NOMO-1 treated with DMSO at 0.1 percent for 48 hours (cell line): ENCODE data around the gene GDI1.

ENCODE experiments used
- DNase-seq: peaks from one replicate; lab custom pipeline; 2025; ENCODE audit not compliant: unreplicated experiment; lab: John Stamatoyannopoulos, UW

GDI1 gene

DNA sequence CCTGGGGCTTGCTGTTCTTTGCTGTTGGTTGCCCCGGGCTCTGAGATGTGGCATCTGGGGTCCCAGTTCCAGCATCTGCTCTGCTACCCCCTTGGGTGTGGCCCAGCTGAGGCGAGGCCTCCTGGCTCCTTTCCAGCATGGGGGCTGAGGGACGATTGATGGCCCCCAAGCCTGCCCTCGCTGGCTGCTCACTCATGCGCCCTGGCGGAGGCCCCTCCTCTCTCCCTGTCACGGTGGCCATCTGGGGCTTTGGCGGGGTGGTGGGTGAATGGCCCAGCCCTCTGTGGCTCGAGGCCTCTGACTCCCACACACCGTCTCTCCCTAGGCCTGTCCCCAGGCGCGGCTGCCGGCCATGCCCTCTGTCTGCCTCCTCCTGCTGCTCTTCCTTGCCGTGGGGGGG lies 22.9 kb downstream of the GDI1 start:
- DNase-seq, result no peak

DNA sequence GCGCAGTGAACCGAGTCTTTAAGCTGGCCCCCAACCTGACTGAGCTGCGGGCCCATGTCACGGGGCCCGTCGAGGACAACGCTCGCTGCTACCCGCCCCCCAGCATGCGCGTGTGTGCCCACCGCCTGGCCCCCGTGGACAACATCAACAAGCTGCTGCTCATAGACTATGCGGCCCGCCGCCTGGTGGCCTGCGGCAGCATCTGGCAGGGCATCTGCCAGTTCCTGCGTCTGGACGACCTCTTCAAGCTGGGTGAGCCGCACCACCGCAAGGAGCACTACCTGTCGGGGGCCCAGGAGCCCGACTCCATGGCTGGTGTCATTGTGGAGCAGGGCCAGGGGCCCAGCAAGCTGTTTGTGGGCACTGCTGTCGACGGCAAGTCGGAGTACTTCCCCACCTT lies 23.4 kb downstream of the GDI1 start:
- no peak for DNase-seq

DNA sequence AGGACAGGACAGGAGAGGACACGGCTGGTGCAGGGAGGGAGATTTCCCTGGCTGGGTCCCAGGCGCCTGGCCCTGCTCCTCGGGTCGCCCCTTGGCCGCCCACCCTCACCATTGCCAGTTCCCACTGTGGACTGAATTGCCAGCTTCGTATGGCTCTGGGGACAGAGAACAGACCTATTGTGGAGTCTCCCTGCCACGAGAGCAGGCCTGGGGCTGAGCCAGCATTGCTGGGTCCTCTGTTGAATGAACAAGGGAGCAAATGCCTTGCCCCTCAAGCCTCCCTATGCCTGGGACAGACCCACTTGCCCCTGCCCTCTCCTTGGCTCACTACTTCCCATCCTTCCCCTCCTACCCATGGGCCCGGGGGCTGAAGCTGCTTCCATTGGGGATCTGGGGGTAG lies 25.4 kb downstream of the GDI1 start:
- no peak for DNase-seq

DNA sequence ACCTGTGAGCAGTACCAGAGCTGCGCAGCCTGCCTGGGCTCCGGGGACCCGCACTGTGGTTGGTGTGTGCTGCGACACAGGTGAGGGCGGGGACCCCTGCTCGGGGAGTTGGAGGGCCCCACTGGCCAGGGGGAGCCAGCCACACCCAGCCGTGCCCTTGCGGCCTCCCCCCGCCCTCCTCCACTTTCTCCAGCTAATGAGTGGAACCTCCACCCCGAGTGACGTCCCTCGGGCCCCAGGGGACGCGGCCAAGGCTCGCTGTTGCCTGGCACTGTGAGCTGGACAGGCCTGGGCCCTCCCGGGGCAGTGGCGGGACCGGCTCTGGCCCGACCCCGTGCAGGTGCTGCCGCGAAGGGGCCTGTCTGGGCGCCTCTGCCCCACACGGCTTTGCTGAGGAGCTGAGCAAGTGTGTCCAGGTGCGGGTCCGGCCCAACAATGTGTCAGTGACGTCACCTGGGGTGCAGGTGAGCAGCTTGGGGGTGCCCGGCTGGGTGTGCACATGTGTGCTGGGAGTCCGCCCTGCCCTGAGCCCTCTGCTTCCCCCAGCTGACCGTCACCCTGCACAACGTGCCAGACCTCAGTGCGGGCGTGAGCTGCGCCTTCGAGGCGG lies 26.8 kb downstream of the GDI1 start:
- no peak for DNase-seq

DNA sequence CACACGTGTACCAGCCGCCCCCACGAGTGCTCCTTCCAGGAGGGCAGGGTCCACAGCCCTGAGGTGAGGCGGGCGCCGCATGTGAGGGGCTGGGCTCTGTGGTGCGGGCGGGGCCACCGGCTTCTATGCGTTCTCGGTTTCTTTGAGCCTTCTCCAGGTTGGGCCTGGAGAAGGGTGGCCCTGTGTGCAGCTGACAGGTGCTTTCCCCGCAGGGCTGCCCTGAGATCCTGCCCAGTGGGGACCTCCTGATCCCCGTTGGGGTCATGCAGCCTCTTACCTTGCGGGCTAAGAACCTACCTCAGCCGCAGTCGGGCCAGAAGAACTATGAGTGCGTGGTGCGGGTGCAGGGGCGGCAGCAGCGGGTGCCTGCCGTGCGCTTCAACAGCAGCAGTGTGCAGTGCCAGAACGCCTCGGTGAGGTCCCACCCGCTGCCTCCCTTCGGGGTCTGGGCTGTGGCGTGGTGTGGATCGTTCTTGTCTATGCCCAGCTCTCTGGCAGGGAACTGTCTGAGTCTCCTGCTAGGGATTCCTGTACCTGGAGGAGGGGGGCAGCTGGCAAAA lies 27.9 kb downstream of the GDI1 start:
- no peak for DNase-seq

DNA sequence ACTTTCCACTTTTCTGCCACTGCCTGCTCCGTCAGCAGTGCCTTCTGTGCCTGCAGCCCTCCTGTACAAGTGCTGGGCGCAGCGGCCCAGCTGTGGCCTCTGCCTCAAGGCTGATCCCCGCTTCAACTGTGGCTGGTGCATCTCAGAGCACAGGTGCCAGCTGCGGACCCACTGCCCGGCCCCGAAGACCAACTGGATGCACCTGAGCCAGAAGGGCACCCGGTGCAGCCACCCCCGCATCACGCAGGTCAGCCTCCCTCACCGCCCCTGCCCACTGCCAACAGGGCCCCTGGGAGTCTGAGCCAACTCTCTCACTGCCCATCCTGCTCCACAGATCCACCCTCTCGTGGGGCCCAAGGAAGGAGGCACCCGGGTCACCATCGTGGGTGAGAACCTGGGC lies 28.6 kb downstream of the GDI1 start:
- DNase-seq, result no peak

DNA sequence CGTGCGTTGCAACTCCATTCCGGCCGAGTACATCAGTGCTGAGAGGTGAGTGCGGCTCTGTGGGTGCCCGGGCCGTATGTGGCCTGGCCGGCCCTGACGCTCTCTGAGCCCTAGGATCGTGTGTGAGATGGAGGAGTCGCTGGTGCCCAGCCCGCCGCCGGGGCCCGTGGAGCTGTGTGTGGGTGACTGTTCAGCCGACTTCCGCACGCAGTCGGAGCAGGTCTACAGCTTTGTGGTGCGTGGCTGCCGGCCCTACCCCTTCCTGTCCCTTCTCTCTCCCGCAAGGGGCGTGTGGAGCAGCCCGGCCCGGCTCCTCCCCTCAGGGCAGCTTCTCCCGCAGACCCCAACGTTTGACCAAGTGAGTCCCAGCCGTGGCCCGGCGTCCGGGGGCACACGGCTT lies 29.1 kb downstream of the GDI1 start:
- DNase-seq, result no peak

DNA sequence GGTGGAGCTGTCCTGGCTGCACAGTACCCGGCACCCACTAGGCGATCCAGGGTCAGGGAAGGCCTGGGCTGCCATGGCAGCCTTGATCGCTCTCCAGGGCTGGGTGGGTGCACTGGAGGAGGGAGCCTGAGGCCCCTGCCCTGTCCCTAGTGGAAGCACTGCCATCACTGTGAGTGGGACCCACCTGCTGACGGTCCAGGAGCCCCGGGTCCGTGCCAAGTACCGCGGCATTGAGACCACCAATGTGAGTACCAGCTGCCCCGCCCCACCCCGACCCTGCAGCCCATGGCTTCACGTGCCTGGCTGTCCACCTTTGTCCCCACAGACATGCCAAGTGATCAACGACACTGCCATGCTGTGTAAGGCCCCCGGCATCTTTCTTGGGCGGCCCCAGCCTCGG lies 30.0 kb downstream of the GDI1 start:
- no peak for DNase-seq

DNA sequence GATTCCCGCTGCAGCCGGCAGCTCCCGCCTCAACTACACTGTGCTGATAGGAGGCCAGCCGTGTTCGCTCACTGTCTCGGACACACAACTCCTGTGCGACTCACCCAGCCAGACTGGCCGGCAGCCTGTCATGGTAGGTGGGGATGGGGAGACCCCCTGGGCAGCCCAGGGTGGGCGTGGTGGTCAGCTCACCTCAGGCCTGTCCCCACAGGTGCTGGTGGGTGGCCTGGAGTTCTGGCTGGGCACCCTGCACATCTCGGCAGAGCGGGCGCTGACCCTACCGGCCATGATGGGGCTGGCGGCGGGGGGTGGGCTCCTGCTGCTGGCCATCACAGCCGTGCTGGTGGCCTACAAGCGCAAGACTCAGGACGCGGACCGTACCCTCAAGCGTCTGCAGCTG lies 30.6 kb downstream of the GDI1 start:
- no peak for DNase-seq

DNA sequence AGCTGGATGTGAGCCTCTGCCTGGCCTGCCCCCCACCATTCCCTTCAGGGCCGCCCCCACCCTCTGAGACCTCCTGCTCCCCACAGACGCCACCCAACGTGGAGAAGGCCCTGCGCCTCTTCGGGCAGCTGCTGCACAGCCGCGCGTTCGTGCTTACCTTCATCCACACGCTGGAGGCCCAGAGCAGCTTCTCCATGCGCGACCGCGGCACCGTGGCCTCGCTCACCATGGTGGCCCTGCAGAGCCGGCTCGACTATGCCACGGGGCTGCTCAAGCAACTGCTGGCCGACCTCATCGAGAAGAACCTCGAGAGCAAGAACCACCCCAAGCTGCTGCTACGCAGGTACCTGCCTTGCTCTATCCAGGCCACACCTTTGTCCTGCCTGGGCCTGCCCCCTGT lies 31.3 kb downstream of the GDI1 start:
- no peak for DNase-seq

DNA sequence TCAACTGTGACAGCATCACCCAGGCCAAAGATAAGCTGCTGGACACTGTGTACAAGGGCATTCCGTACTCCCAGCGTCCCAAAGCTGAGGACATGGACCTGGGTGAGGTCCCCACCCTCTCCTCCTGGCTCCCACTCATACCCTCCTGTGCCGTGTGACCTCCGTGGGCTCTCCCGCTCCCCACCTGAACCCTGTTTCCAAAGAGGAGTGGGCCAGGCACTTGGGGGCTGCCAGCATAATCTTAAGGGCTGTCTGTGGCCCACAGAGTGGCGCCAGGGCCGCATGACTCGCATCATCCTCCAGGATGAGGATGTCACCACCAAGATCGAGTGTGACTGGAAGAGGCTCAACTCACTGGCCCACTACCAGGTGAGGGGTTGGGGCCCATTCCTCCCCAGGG lies 32.2 kb downstream of the GDI1 start:
- DNase-seq, result no peak

DNA sequence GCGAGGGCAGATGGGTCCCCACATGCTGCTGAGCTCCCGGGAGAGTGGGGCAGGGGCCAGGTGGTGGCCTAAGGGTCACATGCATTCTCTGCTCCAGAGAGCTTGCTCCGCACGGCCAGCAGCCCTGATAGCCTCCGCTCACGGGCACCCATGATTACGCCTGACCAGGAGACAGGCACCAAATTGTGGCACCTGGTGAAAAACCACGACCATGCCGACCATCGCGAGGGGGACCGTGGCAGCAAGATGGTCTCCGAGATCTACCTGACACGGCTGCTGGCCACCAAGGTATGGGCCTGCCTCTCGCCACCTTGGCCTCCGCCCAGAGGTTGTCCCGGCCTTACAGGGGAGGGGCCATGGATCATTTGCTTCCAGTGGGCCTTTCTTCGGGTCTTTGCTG lies 32.9 kb downstream of the GDI1 start:
- no peak for DNase-seq

DNA sequence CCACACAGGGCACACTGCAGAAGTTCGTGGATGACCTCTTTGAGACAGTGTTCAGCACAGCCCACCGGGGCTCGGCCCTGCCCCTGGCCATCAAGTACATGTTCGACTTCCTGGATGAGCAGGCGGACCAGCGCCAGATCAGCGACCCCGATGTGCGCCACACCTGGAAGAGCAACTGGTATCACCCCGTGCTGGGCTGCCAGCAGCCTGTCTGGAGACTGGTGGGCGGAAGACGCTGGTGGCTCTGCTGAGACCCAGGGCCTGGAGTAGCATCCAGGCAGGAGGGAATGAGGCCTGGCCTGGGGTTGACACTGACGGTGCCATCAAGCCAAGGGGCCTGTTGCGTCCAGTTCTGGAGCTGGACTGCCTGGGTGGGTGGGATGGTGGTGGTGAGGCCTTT lies 33.5 kb downstream of the GDI1 start:
- no peak for DNase-seq

DNA sequence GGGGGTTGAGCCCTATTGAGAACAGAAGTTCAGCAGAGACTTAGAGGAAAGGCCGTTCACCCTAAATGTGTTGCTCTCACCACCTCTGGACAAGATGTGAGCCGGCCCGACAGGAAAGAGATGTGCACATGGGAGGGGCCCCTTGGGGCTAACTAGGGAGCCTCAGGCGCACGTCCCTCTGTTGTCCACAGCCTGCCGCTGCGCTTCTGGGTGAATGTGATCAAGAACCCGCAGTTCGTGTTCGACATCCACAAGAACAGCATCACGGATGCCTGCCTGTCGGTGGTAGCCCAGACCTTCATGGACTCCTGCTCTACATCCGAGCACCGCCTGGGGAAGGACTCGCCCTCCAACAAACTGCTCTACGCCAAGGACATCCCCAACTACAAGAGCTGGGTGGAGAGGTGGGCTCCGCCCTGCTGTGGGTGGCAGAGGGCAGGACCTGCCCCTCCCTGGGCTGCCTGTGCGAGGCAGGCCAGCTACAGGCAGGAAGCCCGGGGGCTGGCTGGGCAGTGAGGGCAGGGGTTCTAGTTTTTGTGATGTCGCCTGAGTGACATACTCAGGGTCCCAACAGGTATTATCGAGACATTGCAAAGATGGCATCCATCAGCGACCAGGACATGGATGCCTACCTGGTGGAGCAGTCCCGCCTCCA lies 34.1 kb downstream of the GDI1 start:
- DNase-seq, result no peak

DNA sequence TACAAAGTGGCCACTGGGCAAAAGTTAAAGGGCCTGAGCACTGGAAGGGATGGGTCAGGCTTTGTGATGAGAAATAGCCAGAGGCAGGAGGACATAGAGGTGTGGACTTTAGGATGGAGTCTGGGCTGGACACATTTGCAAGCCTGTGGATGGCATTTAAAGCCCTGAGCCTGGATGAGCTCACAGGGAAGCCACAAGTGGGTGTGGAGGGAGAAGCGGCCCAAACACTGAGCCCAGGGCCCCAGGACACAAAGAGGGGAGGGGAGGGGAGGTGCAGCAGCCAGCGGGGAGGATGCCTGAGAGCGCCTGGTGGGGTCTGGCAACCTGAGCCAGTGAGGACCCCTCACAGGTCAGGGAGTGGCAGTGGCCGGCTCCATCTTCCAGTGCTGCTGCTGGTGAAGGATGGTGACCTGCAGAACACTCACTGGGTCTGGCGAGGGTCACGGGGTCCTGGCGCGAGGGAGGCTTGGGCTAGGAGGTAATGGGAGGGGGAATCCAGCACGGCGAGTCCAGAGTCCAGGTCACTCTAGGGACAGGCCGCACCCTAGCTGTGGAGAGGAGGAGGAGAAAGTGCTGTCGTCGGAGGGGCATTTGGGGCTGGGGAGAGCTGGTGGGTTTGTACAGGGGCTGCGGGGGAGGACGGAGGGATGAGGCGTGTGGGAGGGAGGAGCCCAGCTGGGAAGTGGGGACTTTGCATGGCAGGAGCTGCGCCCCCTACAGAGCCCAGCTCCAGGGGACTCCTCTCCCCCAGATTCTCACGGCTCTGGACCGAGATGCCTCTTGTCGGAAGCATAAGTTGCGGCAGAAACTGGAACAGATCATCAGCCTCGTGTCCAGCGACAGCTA lies 35.1 kb downstream of the GDI1 start:
- DNase-seq, result no peak

DNA sequence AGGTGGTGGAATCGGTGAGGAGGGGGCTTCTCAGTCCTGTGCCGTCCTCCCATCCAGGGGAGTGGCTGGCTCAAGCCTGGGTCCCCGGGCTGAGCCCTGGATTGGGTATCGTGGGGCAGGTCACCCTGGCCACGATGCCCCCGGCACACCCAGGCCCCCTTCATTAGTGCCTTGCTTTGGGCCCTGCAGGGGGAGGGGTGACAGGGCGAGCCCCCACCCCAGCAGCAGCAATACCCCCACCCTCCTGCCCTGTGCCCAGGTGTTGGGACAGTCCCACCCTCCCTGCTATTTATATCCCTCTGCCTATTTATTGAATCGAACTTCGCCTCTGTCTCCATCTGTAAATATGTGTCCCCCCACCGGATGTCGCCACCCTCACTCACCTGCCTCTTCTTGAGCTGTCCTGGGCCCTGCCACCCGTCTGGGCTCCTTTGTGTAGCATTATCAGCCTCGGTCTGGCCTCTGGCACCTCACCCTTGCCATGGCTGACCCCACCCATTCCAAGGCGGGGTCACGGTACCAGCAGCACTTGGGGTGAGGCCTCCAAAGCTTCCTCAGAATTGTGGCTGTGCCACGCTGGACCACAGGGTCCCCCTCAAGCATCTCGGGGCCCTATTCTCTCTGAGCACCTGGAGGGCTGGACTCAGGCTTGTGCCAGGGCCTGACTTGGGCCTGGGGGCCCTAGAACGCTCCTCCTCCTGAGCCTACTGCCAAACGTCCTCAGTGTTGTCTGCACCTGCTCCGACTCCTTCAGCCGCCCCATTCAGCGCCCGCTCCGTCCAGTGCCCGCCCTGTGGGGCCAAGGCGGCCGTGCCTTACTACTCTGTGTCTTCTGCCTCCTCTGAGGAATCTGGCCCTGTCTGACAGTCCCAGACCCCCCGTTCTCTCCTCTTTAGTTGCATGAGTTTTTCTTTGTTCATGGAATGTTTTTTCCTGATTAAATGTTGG lies 36.0 kb downstream of the GDI1 start:
- DNase-seq, result no peak

DNA sequence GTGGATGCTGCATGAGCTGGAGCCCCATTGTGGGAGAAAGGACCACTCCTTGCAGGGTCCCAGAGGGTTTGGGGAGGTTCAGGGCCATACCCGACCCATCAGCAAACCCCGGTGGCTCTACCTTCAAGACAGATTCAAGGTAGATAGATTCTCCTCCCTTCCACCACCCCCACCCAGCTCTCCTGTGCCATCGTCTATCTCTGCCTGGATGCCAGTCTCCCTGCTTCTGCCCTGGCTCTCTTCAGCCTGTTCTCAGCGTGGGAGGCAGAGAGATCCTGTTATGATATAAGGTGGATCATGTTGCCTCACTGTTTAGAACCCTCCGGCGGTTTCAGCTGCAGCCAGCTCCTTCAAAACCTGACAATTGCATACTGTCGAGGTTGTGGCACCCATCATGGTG lies 36.7 kb downstream of the GDI1 start:
- no peak for DNase-seq

DNA sequence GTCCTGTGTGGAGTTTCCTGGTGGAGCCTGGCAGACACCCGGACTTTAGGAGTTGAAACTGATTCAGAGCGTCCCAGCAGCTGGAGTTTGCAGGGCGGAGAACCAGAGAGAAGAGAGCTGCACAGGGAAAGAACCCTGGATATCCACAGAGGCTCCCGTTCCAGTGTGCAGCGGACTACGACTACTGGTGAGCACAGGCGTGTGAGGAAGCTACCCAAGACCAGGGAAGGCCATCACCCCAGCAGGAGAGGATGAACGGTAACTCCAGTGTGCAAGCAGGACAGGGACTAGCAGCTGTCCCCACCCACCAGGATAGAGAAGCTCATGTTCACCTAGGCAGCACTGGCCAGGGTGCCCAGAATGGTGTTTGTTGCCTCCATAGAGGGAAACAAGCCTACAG lies 39.9 kb downstream of the GDI1 start:
- DNase-seq, result no peak

DNA sequence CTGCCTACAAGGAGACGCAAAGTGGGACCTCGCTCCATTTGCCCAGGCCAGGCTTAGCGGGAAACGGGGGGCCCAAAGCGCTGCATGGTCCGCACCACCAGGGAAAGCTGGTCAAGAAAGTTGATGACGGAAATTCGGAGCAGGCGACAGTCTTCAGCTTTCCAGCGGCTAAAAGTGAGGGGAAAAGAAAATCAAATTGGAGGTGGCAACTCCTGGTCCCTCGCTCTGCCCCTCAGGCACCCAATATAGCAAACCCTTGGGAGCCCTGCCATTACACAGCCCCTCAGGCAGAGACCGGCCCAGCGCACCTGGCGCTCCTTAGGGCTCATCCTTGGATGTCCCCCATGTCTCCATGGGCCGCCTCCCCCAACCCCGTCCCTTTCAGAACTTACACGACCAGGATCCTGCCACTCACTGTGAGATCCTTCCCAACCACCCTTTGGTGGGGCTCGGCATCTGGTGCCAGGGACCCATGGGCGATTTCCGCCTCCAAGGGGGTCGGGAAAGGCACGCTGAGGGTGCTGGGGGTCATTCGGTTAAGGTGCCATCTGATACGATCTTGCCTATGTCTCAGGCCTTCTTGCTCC lies 41.0 kb downstream of the GDI1 start:
- DNase-seq, result no peak

DNA sequence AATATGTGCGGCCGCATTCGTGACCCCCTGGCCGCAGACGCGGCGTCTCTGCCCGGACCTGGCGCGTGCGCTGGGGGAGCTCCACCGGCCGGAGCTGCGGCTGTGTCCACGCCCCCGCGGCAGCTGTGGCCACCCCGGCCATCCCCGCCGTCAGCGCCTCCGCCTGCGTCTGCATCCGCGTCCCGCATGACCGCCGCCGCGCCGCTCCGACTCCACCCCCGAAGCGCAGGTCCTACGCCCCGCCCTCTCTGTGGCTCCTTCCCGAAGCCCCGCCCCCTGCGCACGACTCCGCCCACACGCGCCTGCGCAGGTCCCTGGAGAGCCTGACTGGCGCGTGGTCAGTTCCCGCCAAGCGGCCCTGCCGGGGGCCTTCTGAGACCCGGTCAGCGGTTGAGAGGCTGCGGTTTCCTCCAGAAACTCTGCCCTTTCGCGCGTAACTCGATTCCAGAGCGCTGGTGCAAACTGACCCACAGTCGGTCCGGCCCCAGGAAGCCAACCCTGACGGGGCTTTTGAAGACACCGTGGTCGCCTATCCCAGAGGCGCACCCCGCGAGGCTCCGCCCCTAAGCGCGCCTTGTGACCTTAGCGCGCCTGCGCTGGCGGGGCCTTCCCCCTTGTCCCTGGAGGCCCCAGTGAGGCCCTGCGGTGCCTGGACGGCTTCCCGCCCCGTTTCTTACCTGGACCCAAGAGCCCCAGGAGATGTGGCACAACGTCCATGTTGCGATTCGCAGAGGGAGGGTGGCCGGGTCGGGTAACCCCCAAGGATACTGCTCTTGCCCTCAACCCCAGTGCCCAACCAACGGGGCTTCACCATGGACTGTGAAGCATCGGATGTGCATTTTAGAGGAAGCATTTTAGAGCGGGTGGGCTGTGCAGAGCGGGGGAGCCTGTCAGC lies 42.0 kb downstream of the GDI1 start, which contains the start of gene LAGE3:
TSS of gene LAGE3 (minus strand) at position 554 of the 895 bp plus-strand sequence. CDS start at position 188, 366 bp downstream.
- peak; percentile 78 for DNase-seq
